Endodermal cell (in vitro differentiated cells): ENCODE data around the gene TAPBPL. TPM values are rescaled to one million over a fixed set of nuclear protein-coding genes. Genes with fewer than 3 reads are reported as not detected.
A peak's percentile ranks its signal among the peaks of the same experiment; 100 is the strongest.

ENCODE experiments used
- DNase-seq: peaks from one replicate; pipeline ENCODE4 v3.0.0-alpha.2; 2017
- H3K27ac ChIP-seq: 2 replicates; pipeline ENCODE4 v1.5.1; 2013; ENCODE audit warnings: mild to moderate bottlenecking, low read depth, low read length, moderate library complexity
- H3K27me3 ChIP-seq: 2 replicates; pipeline ENCODE4 v1.6.1; 2013; ENCODE audit warnings: mild to moderate bottlenecking, low read length, moderate library complexity; ENCODE audit not compliant: insufficient read depth, control insufficient read depth, poor library complexity, severe bottlenecking
- H3K36me3 ChIP-seq: 2 replicates; pipeline ENCODE4 v1.7.0; 2013; ENCODE audit warnings: mild to moderate bottlenecking, low read length, moderate library complexity; ENCODE audit not compliant: control insufficient read depth, insufficient read depth
- H3K4me1 ChIP-seq: one replicate; pipeline ENCODE4 v1.7.0; 2013; ENCODE audit warnings: low read length; ENCODE audit not compliant: control insufficient read depth, insufficient read depth
- H3K4me3 ChIP-seq: 2 replicates; pipeline ENCODE4 v1.5.1; 2013; ENCODE audit warnings: mild to moderate bottlenecking, low read length, moderate library complexity
- H3K9ac ChIP-seq: 2 replicates; pipeline ENCODE4 v1.6.1; 2013; ENCODE audit warnings: mild to moderate bottlenecking, low read length, moderate library complexity; ENCODE audit not compliant: poor library complexity, severe bottlenecking; ENCODE audit errors: extremely low read depth
- H3K9me3 ChIP-seq: 2 replicates; pipeline ENCODE4 v1.6.1; 2013; ENCODE audit warnings: mild to moderate bottlenecking, low read length, moderate library complexity; ENCODE audit not compliant: control insufficient read depth
- H3K27ac Mint-ChIP-seq: 2 replicates; pipeline ENCODE4 v1.8.0; 2020; ENCODE audit warnings: mixed read lengths
- H3K27me3 Mint-ChIP-seq: 2 replicates; pipeline ENCODE4 v1.8.0; 2021; ENCODE audit warnings: mild to moderate bottlenecking, mixed read lengths; ENCODE audit not compliant: insufficient read depth
- H3K36me3 Mint-ChIP-seq: 2 replicates; pipeline ENCODE4 v1.8.0; 2020; ENCODE audit warnings: low read depth, mixed read lengths
- H3K4me1 Mint-ChIP-seq: 2 replicates; pipeline ENCODE4 v1.8.0; 2020; ENCODE audit warnings: mixed read lengths
- H3K4me3 Mint-ChIP-seq: 2 replicates; pipeline ENCODE4 v1.8.0; 2020; ENCODE audit warnings: mild to moderate bottlenecking, moderate library complexity, mixed read lengths
- H3K9me3 Mint-ChIP-seq: 2 replicates; pipeline ENCODE4 v1.8.0; 2020; ENCODE audit warnings: mild to moderate bottlenecking, mixed read lengths
- CTCF ChIP-seq: fragments of 200-600 bp; sonication (generic); conservative IDR thresholded peaks from 2 replicates; pipeline ENCODE4 v1.5.0; 2021; ENCODE audit warnings: antibody characterized with exemption, mild to moderate bottlenecking
- WGBS, 2 experiments: methylation state at CpG; one replicate each; pipeline versions ENCODE4 v1.1.5 to v1.1.7; 2013; ENCODE audit warnings: missing lambda C conversion rate in 2 of 2, mixed read lengths in 1 of 2; ENCODE audit not compliant: insufficient coverage in 1 of 2, insufficient read length in 1 of 2; 5-methylcytosine and 5-hydroxymethylcytosine counted together
- long read RNA-seq, 4 experiments: library from polyadenylated mRNA in 2 of 4; library from RNA in 1 of 4; library from capped mRNA in 1 of 4; stranded (forward) in 3 of 4; unstranded in 1 of 4; transcript quantifications; one replicate each; pipeline ENCODE4 v2.0.0, GENCODE V29; 2020 to 2021; ENCODE audit warnings: inconsistent platforms in 1 of 4
- polyA plus RNA-seq, 2 experiments: library from polyadenylated mRNA; stranded (reverse); fragments of 50-300 nt; gene quantifications; one replicate each; pipeline ENCODE4 v1.2.3, GENCODE V29; 2013
- total RNA-seq, 2 donors: library from RNA; stranded (reverse); fragmentation: NEBNext Ultra II Directional in 1 of 2; extraction: Animal tissue kit (Norgen Biotek cat#: 25700) in 1 of 2; gene quantifications; 2 replicates in 1 of 2; 3 replicates in 1 of 2; pipeline ENCODE4 v1.2.1, GENCODE V29; 2021

Gene TAPBPL
- 1 to 10 TPM in 1 of 2 donors, under 1 TPM in 1; 0.55 to 1.4 TPM for total RNA-seq
- polyA plus RNA-seq (2013, experiment 1 of 2): 0.46 TPM
- 0.41 TPM for polyA plus RNA-seq (2013, experiment 2 of 2)
- long read RNA-seq, experiment 1: 0 reads
- long read RNA-seq, experiment 2, partial matches to known transcripts: 0 of 1 reads
- long read RNA-seq, experiment 2, other reads (novel, unspliced or antisense): 0 of 1 reads
- long read RNA-seq, experiment 3, transcript TAPBPL-201 (7 exons, 1,741 nt): major isoform, 6 of 6 reads
- long read RNA-seq, experiment 3, partial matches to known transcripts: 0 of 6 reads
- long read RNA-seq, experiment 3, other reads (novel, unspliced or antisense): 0 of 6 reads
- long read RNA-seq, experiment 4: 0 reads

GRCh38 chr12:6451348-6452244 is at the start of gene TAPBPL:
Gene TAPBPL (plus strand): TSS chr12:6452042. CDS start chr12:6452249, 207 bp downstream.
- H3K27ac ChIP-seq: peak within 1 kb of the TSS; percentile 82
- peaks cover 16% of the 10 kb centered on the region for H3K4me1 ChIP-seq
- H3K9me3 ChIP-seq: no peaks in the 10 kb centered on the region
- H3K4me1 Mint-ChIP-seq: peaks cover 33% of the 10 kb centered on the region
- H3K4me3 ChIP-seq: peak within 1 kb of the TSS; percentile 33
- H3K9me3 Mint-ChIP-seq: no peaks in the 10 kb centered on the region
- H3K27me3 Mint-ChIP-seq: no peaks in the 10 kb centered on the region
- H3K27me3 ChIP-seq: no peaks in the 10 kb centered on the region
- DNase-seq: peak; percentile 87
- TF ChIP-seq CTCF: no peak
- H3K27ac Mint-ChIP-seq: peak within 1 kb of the TSS; percentile 86
- H3K4me3 Mint-ChIP-seq: peak within 1 kb of the TSS; percentile 45
- WGBS, 2 experiments: 45 to 57% methylated on average over 16 to 26 of the region's 27 CpGs
- no peaks in the 10 kb centered on the region for H3K36me3 ChIP-seq
- H3K36me3 Mint-ChIP-seq: no peaks in the 10 kb centered on the region
- peak within 1 kb of the TSS; percentile 23 for H3K9ac ChIP-seq

GRCh38 chr12:6404390-6404789 is 47.5 kb upstream of the TAPBPL start:
- Histone ChIP-seq H3K27ac (no peak overlapping the region), H3K9ac (no peak overlapping the region), H3K4me3 (no peak overlapping the region), H3K27me3 (no peaks in the 10 kb centered on the region), H3K36me3 (no peaks in the 10 kb centered on the region), H3K9me3 (no peaks in the 10 kb centered on the region), H3K4me1 (no peaks in the 10 kb centered on the region)
- H3K4me1 Mint-ChIP-seq: no peaks in the 10 kb centered on the region
- H3K9me3 Mint-ChIP-seq: no peaks in the 10 kb centered on the region
- 88 to 100% methylated on average over 2 to 5 of the region's 5 CpGs for WGBS, 2 experiments
- TF ChIP-seq CTCF: no peak
- H3K27me3 Mint-ChIP-seq: no peaks in the 10 kb centered on the region
- no peaks in the 10 kb centered on the region for H3K36me3 Mint-ChIP-seq
- no peak overlapping the region for H3K4me3 Mint-ChIP-seq
- no peak for DNase-seq
- H3K27ac Mint-ChIP-seq: no peak overlapping the region

- H3K27ac Mint-ChIP-seq: no peak overlapping the region
- Histone ChIP-seq H3K4me3 (no peak overlapping the region), H3K27ac (no peak overlapping the region), H3K27me3 (no peaks in the 10 kb centered on the region), H3K36me3 (no peaks in the 10 kb centered on the region), H3K9ac (no peak overlapping the region), H3K4me1 (no peaks in the 10 kb centered on the region), H3K9me3 (no peaks in the 10 kb centered on the region)
- H3K27me3 Mint-ChIP-seq: no peaks in the 10 kb centered on the region
- H3K4me1 Mint-ChIP-seq: no peaks in the 10 kb centered on the region
- no peaks in the 10 kb centered on the region for H3K9me3 Mint-ChIP-seq
- H3K36me3 Mint-ChIP-seq: no peaks in the 10 kb centered on the region
- no peak overlapping the region for H3K4me3 Mint-ChIP-seq
- WGBS, 2 experiments: 86 to 90% methylated on average over 6 of the region's 6 CpGs
- no peak for TF ChIP-seq CTCF
- DNase-seq: no peak
Measured at GRCh38 chr12:6405963-6406362, 45.9 kb upstream of the TAPBPL start.
